Epithelial cell of proximal tubule (primary cell): Measurements from ENCODE around the gene MYL11. TPM values are rescaled to one million over a fixed set of nuclear protein-coding genes. Genes with fewer than 3 reads are reported as not detected.
"Not testable (repeated sequence)": the region's sequence is repeated elsewhere in the genome, so short reads cannot be mapped to it uniquely, and the experiment has no call there.

Source experiments
- DNase-seq: peaks from one replicate; pipeline ENCODE4 v3.0.0-alpha.2; 2011; ENCODE audit warnings: low read depth
- H3K4me3 ChIP-seq: 2 replicates; pipeline ENCODE4 v1.5.1; 2011; ENCODE audit warnings: low read depth, mild to moderate bottlenecking, low read length
- CTCF ChIP-seq: conservative IDR thresholded peaks from 2 replicates; pipeline ENCODE4 v1.5.1; 2012; ENCODE audit warnings: low read depth, mild to moderate bottlenecking, low read length
- total RNA-seq: library from RNA; depleted of rRNA; stranded (reverse); fragments of >200 nt; gene quantifications from 2 replicates; pipeline ENCODE4 v1.2.3, GENCODE V29; 2015

Gene MYL11
- total RNA-seq, 1 donor from 2014 or later: not detected

- no peak overlapping the region for H3K4me3 ChIP-seq
- no peak for DNase-seq
- no peak for TF ChIP-seq CTCF
Observed at GRCh38 chr16:30342751-30343490, 31.7 kb upstream of the MYL11 start.

- not testable (repeated sequence) for DNase-seq, H3K4me3 ChIP-seq
Observed at GRCh38 chr16:30343491-30343820, 31.1 kb upstream of the MYL11 start.

GRCh38 chr16:30346286-30346685 is 28.3 kb upstream of the MYL11 start:
- no peak for TF ChIP-seq CTCF
- no peak for DNase-seq
- no peak overlapping the region for H3K4me3 ChIP-seq

- no peak for DNase-seq
- H3K4me3 ChIP-seq: no peak overlapping the region
- TF ChIP-seq CTCF: no peak
Observed at GRCh38 chr16:30348113-30348512, 26.5 kb upstream of the MYL11 start.

- TF ChIP-seq CTCF: no peak
- no peak for DNase-seq
- H3K4me3 ChIP-seq: no peak overlapping the region
Observed at GRCh38 chr16:30348929-30349328, 25.7 kb upstream of the MYL11 start.

DNA sequence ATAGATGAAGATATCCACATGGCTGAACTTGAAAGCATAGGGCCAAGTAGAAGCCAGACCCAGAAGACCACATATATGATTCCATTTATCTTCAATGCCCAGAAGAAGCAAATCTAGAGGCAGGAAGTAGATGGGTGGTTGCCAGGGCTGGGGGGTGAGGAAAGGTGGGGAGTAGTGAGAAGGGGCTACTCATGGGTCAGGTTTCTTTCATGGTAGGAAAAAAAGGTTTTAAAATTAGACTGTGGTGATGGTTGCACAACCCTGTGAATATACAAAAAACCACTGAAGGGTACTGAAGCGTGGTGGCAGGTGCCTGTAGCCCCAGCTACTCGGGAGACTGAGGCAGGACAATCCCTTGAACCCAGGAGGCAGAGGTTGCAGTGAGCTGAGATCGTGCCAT is 24.9 kb upstream of the MYL11 start:
- no peak overlapping the region for H3K4me3 ChIP-seq
- no peak for TF ChIP-seq CTCF
- DNase-seq: peak; percentile 51

GRCh38 chr16:30350134-30350871 is 24.3 kb upstream of the MYL11 start:
- no peak for DNase-seq
- no peak overlapping the region for H3K4me3 ChIP-seq
- TF ChIP-seq CTCF: no peak
